OCI-LY3 (cell line): ENCODE data around the gene MACC1.

Experiments
- H2AFZ ChIP-seq: fragments of 200-600, 300-600 bp; shearing (Covaris generic); 2 replicates; pipeline ENCODE4 v1.6.0; 2014; ENCODE audit warnings: antibody characterized with exemption, low read depth, low read length
- H3K27ac ChIP-seq: fragments of 200-600, 300-600 bp; sonication (generic); 2 replicates; pipeline ENCODE4 v1.5.1; 2014; ENCODE audit warnings: mild to moderate bottlenecking, low read length, moderate library complexity, mixed read lengths
- H3K27me3 ChIP-seq: fragments of 200-600, 300-600 bp; sonication (generic); 2 replicates; pipeline ENCODE4 v1.6.1; 2014; ENCODE audit warnings: low read depth, low read length, mixed read lengths
- H3K36me3 ChIP-seq: fragments of 200-600, 300-600 bp; sonication (generic); replicated peaks from 2 replicates; pipeline ENCODE3; 2014; ENCODE audit warnings: low read depth, low read length, mixed read lengths
- H3K4me1 ChIP-seq: fragments of 300-600, 200-600 bp; sonication (generic); 2 replicates; pipeline ENCODE4 v1.6.1; 2014; ENCODE audit warnings: low read length, mixed read lengths
- H3K4me2 ChIP-seq: fragments of 200-600, 300-600 bp; sonication (generic); 2 replicates; pipeline ENCODE4 v1.6.1; 2014; ENCODE audit warnings: low read length, mixed read lengths
- H3K4me3 ChIP-seq: fragments of 300-600, 200-600 bp; sonication (generic); 2 replicates; pipeline ENCODE4 v1.5.1; 2014; ENCODE audit warnings: antibody characterized with exemption, mild to moderate bottlenecking, low read length, moderate library complexity
- H3K79me2 ChIP-seq: fragments of 300-600, 200-600 bp; shearing (Covaris generic); 2 replicates; pipeline ENCODE4 v1.6.1; 2014; ENCODE audit warnings: mild to moderate bottlenecking, low read length, mixed read lengths
- H3K9ac ChIP-seq: fragments of 300-600, 200-600 bp; shearing (Covaris generic); 2 replicates; pipeline ENCODE4 v1.6.0; 2014; ENCODE audit warnings: mild to moderate bottlenecking, low read length, moderate library complexity
- H3K9me3 ChIP-seq: fragments of 200-600, 300-600 bp; shearing (Covaris generic); 2 replicates; pipeline ENCODE4 v1.6.1; 2014; ENCODE audit warnings: low read length, mixed read lengths; ENCODE audit not compliant: insufficient read depth
- H4K20me1 ChIP-seq: fragments of 200-600, 300-600 bp; sonication (generic); 2 replicates; pipeline ENCODE4 v1.6.1; 2016; ENCODE audit warnings: low read length, mixed read lengths; ENCODE audit not compliant: insufficient read depth
- CTCF ChIP-seq: fragments of 200-600, 300-600 bp; sonication (generic); IDR thresholded peaks from 2 replicates; pipeline ENCODE4 v1.5.1; 2014; ENCODE audit warnings: antibody characterized with exemption, low read length, low read depth
- EZH2phosphoT487 ChIP-seq: fragments of 200-600 bp; shearing (Covaris generic); IDR thresholded peaks from 2 replicates; pipeline ENCODE4 v1.6.1; 2018; ENCODE audit warnings: antibody characterized with exemption, mixed run types, low read depth

MACC1 gene

GRCh38 chr7:20219062-20219445, 1.9 kb upstream of the MACC1 start:
- Histone ChIP-seq H3K9me3 (peaks cover 3% of the 10 kb centered on the region; the same call in 1 of the 2 replicates), H3K4me3 (0 out of 2 replicates have a peak overlapping the region, but pooled peaks have one; percentile 15), H3K36me3 (no peaks in the 10 kb centered on the region), H3K9ac (peak overlapping the region; percentile 69; the same call in 1 of the 2 replicates), H4K20me1 (no peaks in the 10 kb centered on the region), H3K4me2 (peak overlapping the region; percentile 72), H3K79me2 (peaks cover 26% of the 10 kb centered on the region), H3K27ac (peak overlapping the region; percentile 96), H3K27me3 (no peaks in the 10 kb centered on the region), H2AFZ (no peak overlapping the region), H3K4me1 (peaks cover 71% of the 10 kb centered on the region)
- no peak for TF ChIP-seq EZH2phosphoT487
- TF ChIP-seq CTCF, result no peak

GRCh38 chr7:20218279-20218678, 1.1 kb upstream of the MACC1 start:
- TF ChIP-seq EZH2phosphoT487 (no peak), CTCF (no peak)
- peak overlapping the region; percentile 72 for H3K4me2 ChIP-seq
- peak overlapping the region; percentile 96 for H3K27ac ChIP-seq
- peak overlapping the region; percentile 75; the same call in 1 of the 2 replicates for H3K4me3 ChIP-seq
- no peaks in the 10 kb centered on the region for H4K20me1 ChIP-seq
- no peak overlapping the region for H2AFZ ChIP-seq
- peaks cover 71% of the 10 kb centered on the region for H3K4me1 ChIP-seq
- H3K9ac ChIP-seq, result peak overlapping the region; percentile 69; the same call in 1 of the 2 replicates
- H3K9me3 ChIP-seq, result peaks cover 3% of the 10 kb centered on the region; the same call in 1 of the 2 replicates
- peaks cover 32% of the 10 kb centered on the region for H3K79me2 ChIP-seq
- no peaks in the 10 kb centered on the region for H3K27me3 ChIP-seq
- no peaks in the 10 kb centered on the region for H3K36me3 ChIP-seq

GRCh38 chr7:20216406-20217036, 663 bp downstream of the MACC1 start:
- H3K9me3 ChIP-seq, result peaks cover 3% of the 10 kb centered on the region; the same call in 1 of the 2 replicates
- no peaks in the 10 kb centered on the region for H3K27me3 ChIP-seq
- H3K4me1 ChIP-seq, result peaks cover 62% of the 10 kb centered on the region
- no peak overlapping the region for H2AFZ ChIP-seq
- H4K20me1 ChIP-seq, result no peaks in the 10 kb centered on the region
- H3K36me3 ChIP-seq, result no peaks in the 10 kb centered on the region
- H3K9ac ChIP-seq, result peak overlapping the region; percentile 69
- H3K4me2 ChIP-seq, result peak overlapping the region; percentile 72
- peak overlapping the region; percentile 96 for H3K27ac ChIP-seq
- TF ChIP-seq EZH2phosphoT487 (no peak), CTCF (no peak)
- H3K79me2 ChIP-seq, result peaks cover 44% of the 10 kb centered on the region
- H3K4me3 ChIP-seq, result peak overlapping the region; percentile 75

GRCh38 chr7:20214921-20215669, 2.1 kb downstream of the MACC1 start:
- no peaks in the 10 kb centered on the region for H3K27me3 ChIP-seq
- H3K4me3 ChIP-seq, result peak overlapping the region; percentile 75
- peaks cover 5% of the 10 kb centered on the region for H3K36me3 ChIP-seq
- no peak for TF ChIP-seq CTCF
- peaks cover 48% of the 10 kb centered on the region for H3K4me1 ChIP-seq
- no peaks in the 10 kb centered on the region for H4K20me1 ChIP-seq
- H3K4me2 ChIP-seq, result peak overlapping the region; percentile 72
- H3K9ac ChIP-seq, result peak overlapping the region; percentile 69; the same call in 1 of the 2 replicates
- H3K27ac ChIP-seq, result peak overlapping the region; percentile 26
- H3K9me3 ChIP-seq, result peaks cover 7% of the 10 kb centered on the region; the same call in 1 of the 2 replicates
- H2AFZ ChIP-seq, result no peak overlapping the region
- H3K79me2 ChIP-seq, result peaks cover 49% of the 10 kb centered on the region
